Erythroblast (primary cell): ENCODE results near the gene EPHA2.
"Not testable (repeated sequence)": the region's sequence is repeated elsewhere in the genome, so short reads cannot be mapped to it uniquely, and the experiment has no call there.

ENCODE experiments used
- DNase-seq, 2 experiments: peaks; one replicate each; lab custom pipeline; 2025; lab: John Stamatoyannopoulos, UW
- GATA1 ChIP-seq: IDR thresholded peaks from 2 replicates; pipeline ENCODE4 v1.6.1; 2011; ENCODE audit warnings: low read depth, mild to moderate bottlenecking, control low read depth, low read length, moderate library complexity
- POLR2A ChIP-seq: IDR thresholded peaks from 2 replicates; pipeline ENCODE4 v1.6.1; 2011; ENCODE audit warnings: mild to moderate bottlenecking, low read length

EPHA2 gene

DNA sequence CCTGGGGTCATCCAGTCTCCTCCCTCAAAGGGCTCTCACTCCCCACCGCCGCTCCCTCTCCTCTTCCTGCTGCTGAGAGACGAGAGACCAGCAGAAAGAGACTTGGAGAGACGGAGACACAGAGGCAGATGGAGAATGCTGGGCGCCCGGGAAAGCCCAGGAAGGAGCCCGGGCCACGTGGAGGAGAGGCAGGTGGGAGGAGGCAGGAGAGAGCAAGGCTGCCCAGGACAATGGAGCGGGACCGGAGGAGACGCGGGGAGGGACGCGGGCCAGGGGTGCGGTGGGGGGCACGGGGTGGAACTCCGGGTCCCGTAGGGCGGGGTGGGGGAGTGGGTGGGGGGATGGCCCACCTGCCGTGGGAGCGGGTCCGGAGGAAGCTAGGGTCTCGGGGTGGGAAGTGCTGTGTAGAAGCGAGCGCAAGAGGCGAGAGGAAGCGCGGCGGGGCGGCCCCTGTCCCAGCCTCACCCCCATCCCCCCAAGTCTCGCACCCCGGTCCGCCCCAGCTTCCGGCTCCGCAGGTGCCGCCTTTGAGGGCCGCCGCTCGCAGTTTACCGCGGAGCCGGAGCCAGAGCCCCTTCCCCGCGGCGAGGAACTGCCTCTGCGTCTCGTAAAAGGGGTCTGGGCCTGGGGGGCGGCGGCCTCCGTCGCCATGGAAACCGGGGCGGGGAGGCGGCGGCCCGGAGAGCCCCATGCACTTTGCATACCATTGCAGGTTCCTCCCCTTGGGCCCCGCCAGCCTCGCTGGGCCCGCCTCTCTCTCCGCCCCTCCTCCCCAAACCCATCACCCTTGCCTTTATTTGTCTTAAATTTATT, 11.7 kb upstream of the EPHA2 start:
- TF ChIP-seq POLR2A: no peak
- TF ChIP-seq GATA1: no peak
- DNase-seq: peak in 1 of 2 experiments; percentile 15

DNA sequence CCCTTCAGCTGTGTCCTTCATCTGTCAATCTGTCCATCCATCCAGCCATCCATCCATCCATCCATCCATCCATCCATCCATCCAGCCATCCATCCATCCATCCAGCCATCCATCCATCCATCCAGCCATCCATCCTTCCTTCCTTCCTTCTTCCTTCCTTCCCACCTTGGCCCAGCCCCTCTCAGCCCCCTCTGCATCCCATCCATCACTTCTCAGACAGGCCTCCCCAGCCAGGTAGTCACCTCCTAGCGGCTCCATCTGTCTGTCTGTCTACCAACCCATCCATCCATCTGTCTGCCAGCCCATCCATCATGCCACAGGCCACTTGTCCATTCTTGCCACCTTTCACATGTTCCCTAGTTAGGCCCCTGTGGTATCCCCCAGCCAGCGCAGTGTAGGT, 10.2 kb upstream of the EPHA2 start:
- TF ChIP-seq GATA1 (no peak), POLR2A (no peak)

DNA sequence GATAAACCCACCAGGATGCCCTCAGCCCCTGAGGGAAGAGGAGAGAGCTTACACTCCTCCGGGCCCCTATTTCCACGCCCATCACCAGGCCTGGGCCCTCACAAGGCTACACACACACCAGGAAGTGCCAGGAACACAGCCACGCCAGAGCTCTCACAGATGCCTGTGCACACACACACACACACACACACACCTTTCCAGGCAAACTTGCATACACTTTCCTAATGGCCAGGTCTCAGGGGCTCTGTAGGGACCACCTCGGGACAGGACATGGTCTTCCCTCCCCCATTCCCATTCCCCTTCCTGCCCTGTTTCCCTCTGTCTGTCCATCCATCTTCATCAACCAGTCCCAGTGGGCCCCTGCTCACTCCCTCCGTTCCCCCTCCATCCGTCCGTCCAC, 9.7 kb upstream of the EPHA2 start:
- no peak for DNase-seq
- TF ChIP-seq POLR2A: no peak

More for the DNA sequence above, 10.2 kb upstream of the EPHA2 start:
- no peak for DNase-seq

DNA sequence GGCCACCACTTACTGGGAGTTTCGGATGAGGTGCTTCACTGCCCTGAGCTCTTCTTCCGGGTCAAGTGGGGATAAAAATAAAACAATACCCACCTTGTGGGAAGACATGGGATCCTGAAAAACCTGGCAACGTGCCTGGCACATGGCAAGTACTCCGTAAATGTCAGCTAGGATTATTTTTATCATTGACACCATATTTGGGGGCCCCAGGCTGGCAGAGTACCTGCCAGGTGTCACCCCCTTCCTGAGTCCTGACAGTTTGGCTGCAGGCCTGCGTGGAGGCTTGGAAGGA, 9.2 kb upstream of the EPHA2 start:
- DNase-seq: no peak
- TF ChIP-seq POLR2A: no peak
- no peak for TF ChIP-seq GATA1

DNA sequence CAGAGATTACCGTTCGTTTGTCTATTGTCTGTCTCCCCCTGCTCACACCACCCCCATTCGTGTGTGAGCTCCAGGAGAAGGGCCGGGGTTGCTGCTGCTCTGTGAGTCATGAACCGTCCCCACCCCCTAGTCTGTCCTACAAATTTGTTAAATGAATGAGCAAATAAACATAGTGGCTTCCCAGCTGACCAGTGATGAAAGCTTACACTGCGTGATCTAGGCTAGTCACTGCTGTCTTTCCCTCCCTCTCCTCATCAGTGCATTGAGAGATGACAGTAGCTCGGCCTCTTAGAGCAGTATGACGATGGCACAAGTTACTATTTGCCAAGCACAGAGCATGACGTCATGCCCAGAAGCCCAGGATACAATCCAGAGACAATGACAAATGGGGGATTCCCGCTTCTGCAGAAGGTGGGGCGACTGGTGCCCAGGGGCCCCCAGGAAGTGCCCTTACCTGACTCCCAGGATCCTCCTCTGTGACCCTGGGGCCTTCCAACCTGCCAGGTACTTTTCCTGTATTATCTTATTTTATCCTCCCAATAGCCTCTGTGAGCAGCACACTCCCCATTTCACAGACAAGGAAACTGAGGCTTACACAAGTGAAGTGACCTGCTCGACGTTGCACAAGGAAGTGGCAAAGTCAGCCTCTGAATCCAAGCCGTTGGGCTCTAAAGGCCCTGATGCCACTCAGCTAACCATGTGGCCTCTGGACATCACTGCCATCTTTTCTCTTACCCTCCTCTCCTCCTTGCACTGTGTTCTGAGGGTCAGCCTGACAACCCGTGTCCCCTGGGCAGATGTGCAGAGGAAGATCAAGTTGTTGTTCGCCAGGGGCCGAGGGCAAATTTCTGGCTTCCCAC, 8.6 kb upstream of the EPHA2 start:
- DNase-seq: no peak
- TF ChIP-seq GATA1: no peak
- no peak for TF ChIP-seq POLR2A

DNA sequence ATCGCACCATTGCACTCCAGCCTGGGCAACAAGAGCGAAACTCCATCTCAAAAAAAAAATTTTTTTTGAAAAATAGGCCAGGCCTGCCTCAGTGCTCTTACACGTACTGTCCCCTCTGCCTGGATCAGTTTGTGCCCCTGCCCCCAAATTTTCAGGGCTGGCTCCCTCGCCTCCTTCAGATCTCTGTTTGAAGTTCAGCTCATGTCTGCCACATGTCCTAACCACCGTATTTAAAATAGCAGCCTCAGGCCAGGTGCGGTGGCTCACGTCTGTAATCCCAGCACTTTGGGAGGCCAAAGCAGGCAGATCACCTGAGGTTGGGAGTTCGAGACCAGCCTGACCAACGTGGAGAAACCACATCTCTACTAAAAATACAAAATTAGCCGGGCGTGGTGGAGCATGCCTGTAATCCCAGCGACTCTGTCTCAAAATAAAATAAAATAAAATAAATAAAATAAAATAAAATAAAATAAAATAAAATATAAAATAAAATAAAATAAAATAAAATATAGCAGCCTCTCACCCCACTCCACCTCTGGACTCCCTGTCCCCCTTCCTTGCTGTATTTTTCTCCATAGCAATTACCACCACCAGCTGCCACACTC, 7.8 kb upstream of the EPHA2 start:
- DNase-seq: not testable (repeated sequence)

DNA sequence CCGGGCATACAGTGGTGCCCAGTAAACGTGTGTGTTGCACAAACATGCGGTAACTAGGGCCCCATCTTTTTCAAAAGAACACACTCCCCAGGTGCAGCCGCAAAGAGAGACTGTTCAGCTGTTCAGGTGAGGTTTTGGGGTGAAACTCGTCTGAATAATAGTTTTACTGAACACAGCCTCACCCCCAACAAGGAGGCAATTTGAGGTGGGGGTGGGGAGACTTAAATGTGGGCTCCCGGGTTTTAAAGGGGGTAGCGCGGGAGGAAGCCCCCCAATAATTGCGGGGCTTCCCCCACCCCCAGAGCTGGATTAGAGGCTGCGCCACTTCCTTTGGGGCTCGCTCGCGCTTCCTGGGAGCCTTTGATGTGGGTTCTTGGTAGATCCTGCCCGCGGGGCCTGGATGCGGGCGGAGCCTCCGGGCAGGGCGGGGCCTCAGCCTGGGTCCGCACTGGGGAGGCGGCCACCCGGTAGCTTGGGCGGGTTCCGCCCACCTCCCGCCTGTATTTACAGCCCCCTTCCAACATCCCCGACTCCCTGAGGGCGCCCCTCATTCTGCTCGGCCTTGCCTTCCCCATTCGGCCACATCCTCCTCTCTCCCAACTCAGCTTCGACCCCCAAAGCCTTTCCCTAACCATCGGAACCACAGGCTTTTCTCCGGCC, 6.4 kb upstream of the EPHA2 start:
- DNase-seq: no peak
- TF ChIP-seq POLR2A (no peak), GATA1 (no peak)

DNA sequence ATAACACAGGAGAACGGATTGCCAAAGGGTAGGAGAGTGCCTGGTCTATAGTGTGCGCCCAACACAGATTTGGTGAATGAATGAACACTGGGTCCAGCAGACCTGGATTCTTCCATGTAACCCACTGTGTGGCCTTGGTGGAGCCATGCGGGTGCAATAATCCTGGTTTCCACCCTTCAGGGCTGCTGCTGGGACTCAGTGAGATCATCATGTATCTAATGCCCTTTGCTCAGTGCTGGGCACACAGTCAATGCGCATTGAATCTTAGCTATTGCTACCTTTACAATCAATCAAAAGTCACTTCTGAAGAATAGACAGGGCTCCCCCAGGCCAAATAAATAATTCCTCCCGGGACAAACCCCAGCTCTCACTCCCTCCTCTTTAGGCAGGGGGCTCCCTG, 5.8 kb upstream of the EPHA2 start:
- TF ChIP-seq GATA1 (no peak), POLR2A (no peak)
- no peak for DNase-seq

DNA sequence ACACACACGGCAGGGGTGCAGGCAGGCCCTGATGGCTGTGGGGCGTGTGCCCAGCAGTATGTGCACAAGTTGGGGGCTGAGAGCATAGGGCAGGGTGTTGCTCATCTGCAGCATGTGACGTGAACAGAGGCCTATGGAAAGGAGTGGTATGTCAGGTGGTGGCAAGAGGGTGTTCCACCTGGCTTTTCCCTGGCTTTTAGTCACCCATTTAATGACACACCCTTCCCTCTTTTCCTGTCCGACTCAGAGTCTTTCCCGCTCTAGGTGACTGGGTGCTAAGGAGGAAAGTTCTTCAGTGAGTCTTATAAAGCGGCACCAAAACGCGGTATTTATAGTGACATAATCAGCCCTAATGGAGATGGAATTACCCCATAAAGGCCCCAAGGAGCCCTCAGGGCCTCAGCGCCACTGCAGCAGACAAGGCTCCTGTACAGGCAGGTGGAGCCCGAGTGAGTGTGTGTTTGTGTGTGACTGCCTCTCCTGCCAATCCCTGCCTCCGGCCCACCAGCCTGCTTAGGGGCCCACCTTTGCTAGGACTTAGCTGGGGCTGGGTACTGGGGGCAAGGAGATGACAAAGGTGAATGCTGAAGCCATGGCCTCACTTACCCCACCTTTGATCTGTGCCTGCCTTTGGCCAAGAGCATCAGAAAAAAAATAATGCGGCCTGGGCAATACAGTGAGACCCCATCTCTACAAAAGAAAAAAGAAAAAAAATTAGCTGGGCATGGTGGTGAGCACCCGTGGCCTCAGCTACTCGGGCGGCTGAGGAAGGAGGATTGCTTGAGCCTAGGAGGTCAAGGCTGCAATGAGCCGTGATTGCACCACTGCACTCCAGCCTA, 3.3 kb upstream of the EPHA2 start:
- DNase-seq: no peak
- TF ChIP-seq POLR2A (no peak), GATA1 (no peak)

DNA sequence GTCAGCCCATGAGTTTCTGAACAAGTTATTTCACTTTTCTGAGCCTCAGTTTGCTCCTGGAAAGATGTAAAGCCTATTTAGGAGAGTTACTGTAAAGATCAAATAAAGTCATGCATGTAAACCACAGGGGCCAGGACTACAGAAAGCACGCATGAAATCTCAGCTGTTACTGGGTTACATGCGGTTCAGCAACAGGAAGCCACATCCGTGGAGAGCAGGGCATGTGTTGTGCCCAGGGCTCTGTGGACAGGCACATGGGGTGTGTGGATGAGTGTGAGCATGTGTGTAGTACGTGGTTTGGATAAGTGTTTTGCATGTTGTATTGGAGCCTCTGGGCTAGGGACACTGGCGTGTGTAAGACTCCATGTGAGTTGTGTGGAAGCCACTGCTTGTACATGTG, 2.2 kb upstream of the EPHA2 start:
- DNase-seq: no peak
- TF ChIP-seq POLR2A: no peak
- no peak for TF ChIP-seq GATA1

DNA sequence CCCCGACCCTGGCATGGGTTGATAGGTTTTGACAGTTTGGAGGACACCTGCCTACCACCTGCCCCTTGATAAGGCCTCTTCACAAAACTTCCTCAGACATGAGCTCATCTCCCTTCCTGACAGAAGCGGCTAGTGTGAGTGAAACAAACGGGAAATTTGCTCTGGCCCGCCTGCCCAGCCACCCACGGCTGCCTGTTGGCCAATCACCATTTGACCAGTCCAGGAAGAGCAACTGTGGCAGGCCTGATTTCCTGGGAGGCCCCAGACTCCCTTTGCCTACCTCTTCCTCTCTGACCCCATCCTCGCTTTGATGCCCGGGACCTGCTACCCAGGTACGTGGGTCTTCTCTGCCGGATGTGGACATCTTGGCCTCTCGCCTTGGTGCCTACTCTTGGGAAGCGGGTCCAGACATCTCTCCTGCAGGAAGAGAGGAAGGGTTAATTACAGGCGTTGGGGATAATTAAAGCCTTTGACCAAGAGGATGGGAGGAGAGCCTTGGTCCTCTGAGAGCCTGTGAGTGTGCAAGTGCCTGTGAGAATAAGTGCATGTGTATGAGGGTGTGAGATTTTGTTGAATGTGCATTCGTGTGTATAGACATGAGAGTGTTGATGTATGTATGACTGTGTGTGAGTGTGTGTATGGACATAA, 1.1 kb upstream of the EPHA2 start:
- no peak for TF ChIP-seq GATA1
- TF ChIP-seq POLR2A: no peak
- no peak for DNase-seq

DNA sequence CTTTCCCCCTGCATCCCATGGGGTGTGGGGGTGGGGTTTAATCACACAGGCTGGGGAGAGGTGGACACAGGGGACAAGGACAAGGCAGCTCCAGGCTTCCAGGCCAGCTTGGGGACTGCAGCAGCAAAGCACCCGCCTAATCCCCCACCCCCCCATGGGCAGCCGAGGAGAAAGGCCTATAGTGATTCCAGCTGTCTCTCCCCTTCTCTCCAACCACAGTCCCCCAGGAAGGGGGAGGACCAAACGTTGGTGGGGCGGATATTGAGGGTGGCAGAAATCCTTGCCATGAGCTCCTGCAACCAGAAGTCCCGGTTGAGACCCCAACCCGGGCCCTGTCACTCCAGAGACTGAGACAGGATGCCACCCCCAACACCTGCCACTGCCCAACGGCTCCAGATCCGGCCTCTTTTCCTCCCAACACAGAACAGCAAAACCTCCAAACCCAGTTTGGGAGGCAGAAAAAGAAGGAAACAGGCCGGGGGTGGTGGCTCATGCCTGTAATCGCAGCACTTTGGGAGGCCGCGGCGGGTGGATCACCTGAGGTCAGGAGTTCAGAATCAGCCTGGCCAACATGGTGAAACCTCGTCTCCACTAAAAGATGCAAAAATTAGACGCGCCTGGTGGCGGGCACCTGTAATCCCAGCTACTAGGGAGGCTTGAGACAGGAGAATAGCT, 1.7 kb downstream of the EPHA2 start:
- TF ChIP-seq GATA1 (no peak), POLR2A (no peak)
- DNase-seq: no peak
